Activated CD4-positive, alpha-beta T cell treated with anti-CD3 and anti-CD28 coated beads, Interleukin-2, Interleukin-6, amounts not matched to agents 100 ng/mL and 50 ng/mL, durations not matched to agents 16 hours and 8 hours (primary cell): ENCODE results near the gene HMGCL.

Experiments used
- DNase-seq: peaks from one replicate; pipeline ENCODE4 v3.0.0-alpha.2; 2020

HMGCL gene

GRCh38 chr1:23772854-23773242 is 52.4 kb downstream of the HMGCL start:
- DNase-seq = no peak

- DNase-seq = peak; percentile 91
Measured at GRCh38 chr1:23772049-23772853, 53.0 kb downstream of the HMGCL start.

- no peak for DNase-seq
Measured at GRCh38 chr1:23768733-23769132, 56.5 kb downstream of the HMGCL start.

GRCh38 chr1:23763041-23763577 is 62.1 kb downstream of the HMGCL start:
- no peak for DNase-seq

- DNase-seq = no peak
Measured at GRCh38 chr1:23759277-23759676, 66.0 kb downstream of the HMGCL start.

- no peak for DNase-seq
Measured at GRCh38 chr1:23757812-23758211, 67.4 kb downstream of the HMGCL start.

- DNase-seq = no peak
Measured at GRCh38 chr1:23756676-23757075, 68.6 kb downstream of the HMGCL start.

- no peak for DNase-seq
Measured at GRCh38 chr1:23752909-23753308, 72.3 kb downstream of the HMGCL start.
